ENCODE results near the gene SLC30A1.
"Not testable (repeated sequence)": the region's sequence is repeated elsewhere in the genome, so short reads cannot be mapped to it uniquely, and the experiment has no call there.

SLC30A1 gene, protein sequence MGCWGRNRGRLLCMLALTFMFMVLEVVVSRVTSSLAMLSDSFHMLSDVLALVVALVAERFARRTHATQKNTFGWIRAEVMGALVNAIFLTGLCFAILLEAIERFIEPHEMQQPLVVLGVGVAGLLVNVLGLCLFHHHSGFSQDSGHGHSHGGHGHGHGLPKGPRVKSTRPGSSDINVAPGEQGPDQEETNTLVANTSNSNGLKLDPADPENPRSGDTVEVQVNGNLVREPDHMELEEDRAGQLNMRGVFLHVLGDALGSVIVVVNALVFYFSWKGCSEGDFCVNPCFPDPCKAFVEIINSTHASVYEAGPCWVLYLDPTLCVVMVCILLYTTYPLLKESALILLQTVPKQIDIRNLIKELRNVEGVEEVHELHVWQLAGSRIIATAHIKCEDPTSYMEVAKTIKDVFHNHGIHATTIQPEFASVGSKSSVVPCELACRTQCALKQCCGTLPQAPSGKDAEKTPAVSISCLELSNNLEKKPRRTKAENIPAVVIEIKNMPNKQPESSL

GRCh38 chr1:211578640-211579439 is at the start of gene SLC30A1:
TSS of gene SLC30A1 (minus strand) at chr1:211579161. CDS start at chr1:211578612, 549 bp downstream.
- DNase-seq (ENCODE audit: low read depth in 2 of 2), result peak; percentile 97

GRCh38 chr1:211628417-211628816 is 49.5 kb upstream of the SLC30A1 start:
- no peak for DNase-seq (ENCODE audit: low read depth in 2 of 2)

DNA sequence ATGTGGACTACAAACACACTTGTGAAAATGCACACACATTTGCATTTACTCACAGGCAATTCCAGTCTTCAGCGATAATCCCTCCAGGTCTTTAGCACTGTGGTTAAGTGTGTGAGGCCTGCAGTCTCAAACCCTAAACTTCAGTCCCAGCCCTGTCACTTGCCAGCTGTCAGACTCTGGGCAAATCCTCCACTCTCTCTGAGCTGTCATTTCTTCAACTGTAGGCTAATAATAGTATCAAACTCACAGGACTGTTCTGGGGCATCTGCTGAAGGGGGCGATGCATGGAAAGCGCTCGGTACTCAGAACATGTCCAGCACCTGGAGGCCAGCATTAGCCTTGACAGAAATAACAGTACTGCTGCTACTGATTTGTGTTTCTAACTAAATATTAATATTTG is 48.3 kb upstream of the SLC30A1 start:
- no peak for DNase-seq (ENCODE audit: low read depth in 2 of 2)

DNA sequence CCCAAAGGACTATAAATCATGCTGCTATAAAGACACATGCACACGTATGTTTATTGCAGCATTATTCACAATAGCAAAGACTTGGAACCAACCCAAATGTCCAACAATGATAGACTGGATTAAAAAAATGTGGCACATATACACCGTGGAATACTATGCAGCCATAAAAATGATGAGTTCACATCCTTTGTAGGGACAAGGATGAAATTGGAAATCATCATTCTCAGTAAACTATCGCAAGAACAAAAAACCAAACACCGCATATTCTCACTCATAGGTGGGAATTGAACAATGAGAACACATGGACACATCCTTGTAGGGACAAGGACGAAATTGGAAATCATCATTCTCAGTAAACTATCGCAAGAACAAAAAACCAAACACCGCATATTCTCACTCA is 46.9 kb upstream of the SLC30A1 start:
- DNase-seq (ENCODE audit: low read depth in 2 of 2), result not testable (repeated sequence)

DNA sequence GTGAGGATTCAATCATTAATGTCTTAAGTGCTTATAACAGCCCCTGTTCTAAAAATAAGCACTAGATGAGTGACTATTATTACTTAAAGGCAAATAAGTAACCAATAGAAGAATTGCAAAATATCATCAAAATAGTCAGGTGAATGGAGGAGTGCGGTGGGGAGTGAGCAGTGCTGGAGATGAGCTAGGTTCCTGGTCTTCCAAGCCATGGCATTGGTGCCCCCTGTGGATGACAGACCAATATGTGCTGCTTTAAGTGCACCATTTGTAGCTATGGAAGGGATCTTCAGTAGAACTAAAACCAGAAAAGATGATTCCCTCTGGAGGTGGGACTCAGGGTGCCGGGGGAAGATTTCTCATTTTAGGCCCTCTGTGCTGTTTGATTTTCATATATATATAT is 46.1 kb upstream of the SLC30A1 start:
- DNase-seq (ENCODE audit: low read depth in 2 of 2), result no peak

DNA sequence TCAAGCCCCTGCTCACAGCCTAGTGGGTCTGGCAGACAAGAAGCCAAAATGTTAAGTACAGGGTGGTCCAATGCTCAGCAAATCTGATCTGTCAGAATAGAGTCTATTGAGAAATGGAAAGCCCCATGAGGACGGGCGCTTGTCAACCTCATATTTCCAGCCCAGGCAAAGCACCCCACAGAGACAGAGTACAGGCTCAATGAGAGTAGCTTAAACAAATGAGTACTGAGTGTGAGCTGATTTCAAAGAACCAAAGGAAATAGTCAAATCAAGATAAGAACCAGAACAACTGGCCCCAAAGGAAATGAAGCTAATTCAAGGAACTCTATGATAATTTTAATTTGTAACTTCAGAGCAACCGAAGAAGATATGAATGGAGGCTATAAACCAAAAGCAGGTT is 44.6 kb upstream of the SLC30A1 start:
- DNase-seq (ENCODE audit: low read depth in 2 of 2), result no peak

DNA sequence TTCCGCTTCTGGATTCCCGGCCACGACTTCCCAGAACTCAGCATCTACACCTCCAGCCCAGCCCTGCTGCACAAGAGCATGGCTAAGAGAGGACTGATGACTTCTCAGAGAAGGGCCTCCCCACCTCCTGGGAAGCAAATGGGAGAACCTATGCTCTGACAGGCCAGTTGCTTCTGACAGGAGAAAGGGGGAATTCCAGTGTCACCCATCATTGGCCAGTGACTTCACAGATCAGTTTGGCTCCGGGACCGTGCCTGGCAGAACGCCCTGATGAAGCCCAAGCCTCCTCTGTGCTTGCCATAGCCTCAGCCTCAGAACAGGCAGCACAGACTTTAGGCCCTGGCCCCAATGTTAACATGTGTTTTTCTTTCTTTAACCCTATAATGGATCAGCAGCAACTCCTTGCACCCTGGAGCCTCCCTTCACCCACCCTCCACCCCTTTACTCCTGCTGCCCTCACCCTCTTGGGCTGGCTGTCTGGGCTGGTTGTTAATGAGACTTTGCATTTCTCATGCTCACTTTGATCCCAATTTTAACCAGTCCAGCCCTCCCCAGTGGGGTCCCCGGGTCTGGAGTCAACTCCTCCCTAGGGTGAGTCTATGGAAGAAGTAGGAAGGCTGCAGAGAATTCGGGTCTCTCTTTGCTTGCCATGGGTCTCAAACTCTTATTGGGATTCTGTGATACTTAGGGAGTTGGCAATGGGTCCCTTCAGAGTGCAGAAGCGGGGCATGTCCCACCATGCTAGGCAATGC is 42.7 kb upstream of the SLC30A1 start:
- no peak for DNase-seq (ENCODE audit: low read depth in 2 of 2)

DNA sequence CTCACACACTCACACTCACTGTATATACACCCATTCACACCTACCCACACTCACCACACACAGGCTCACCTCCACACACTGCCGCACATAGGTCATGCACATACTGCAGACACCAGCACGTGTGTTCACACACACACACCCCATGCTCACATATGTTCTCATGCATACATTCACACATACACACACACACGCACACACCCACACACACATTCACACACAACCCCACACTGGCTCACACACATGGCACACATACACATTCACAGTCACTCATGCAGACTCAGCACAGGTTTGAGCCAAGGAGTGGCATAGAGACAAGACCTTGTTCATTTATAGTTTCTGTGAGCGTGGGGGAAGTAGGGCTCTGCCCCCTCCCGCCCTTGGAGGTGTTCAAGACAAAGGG is 41.1 kb upstream of the SLC30A1 start:
- no peak for DNase-seq (ENCODE audit: low read depth in 2 of 2)

- DNase-seq (ENCODE audit: low read depth in 2 of 2), result no peak
These were observed 40.4 kb upstream of the SLC30A1 start for GRCh38 chr1:211619033-211619996.

GRCh38 chr1:211616965-211617297 is 38.0 kb upstream of the SLC30A1 start:
- DNase-seq (ENCODE audit: low read depth in 2 of 2), result no peak

DNA sequence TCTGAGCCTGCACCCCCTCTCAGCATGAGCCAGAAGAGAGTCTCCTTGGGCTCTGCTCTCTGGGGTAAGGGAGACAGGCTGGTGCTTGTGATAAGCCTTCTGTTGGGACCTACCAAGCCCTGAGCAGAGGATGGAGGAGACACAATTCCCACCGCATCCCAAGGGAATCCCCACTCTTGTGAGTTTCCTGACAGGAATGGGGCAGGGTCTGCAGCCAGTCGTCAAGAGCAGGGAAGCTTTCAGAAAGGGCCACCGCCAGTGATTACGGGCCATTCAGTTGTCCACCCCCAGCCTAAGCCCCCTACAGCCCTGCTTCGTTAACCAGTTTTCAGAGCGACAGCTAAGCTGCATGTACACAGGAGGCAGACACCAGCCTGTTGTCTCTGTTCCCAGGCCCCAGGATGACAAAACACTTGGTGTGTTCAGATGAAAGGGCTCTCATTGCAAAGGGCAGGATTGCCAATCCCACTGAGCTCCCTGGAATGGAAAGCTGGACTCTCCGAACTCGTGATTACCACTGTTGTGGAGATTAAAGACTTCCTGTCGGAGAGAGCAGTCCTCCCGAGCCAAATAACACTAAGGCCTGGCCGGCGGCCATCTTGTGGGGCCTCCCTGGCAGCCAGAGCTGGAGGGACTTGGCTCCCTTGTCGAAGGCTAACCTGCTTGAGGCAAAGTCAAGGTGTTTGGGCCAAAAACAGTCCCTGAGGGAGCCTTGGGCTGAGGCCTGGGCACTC is 37.4 kb upstream of the SLC30A1 start:
- no peak for DNase-seq (ENCODE audit: low read depth in 2 of 2)

- no peak for DNase-seq (ENCODE audit: low read depth in 2 of 2)
These were observed 35.7 kb upstream of the SLC30A1 start for GRCh38 chr1:211614615-211615014.

DNA sequence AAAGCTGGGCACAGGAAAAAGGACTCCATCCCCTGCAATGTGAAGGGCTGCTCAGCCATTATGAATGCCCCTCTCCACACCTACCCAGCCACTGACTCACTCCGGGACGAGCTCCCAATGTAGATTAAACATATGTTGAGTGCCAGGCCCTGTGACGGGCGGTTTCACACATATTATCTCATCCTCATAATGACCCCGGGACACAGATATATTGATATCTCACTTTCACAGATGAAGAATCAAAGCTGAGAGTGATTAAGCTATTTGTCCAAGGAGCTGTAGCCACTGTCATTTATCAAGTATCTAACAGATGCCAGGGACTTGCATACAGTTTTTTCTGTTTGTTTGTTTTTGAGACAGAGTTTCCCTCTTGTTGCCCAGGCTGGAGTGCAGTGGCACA is 35.0 kb upstream of the SLC30A1 start:
- no peak for DNase-seq (ENCODE audit: low read depth in 2 of 2)

- DNase-seq (ENCODE audit: low read depth in 2 of 2), result peak; percentile 80 to 82
These were observed 34.4 kb upstream of the SLC30A1 start for GRCh38 chr1:211613108-211613947.

- no peak for DNase-seq (ENCODE audit: low read depth in 2 of 2)
These were observed 33.8 kb upstream of the SLC30A1 start for GRCh38 chr1:211612786-211613107.

DNA sequence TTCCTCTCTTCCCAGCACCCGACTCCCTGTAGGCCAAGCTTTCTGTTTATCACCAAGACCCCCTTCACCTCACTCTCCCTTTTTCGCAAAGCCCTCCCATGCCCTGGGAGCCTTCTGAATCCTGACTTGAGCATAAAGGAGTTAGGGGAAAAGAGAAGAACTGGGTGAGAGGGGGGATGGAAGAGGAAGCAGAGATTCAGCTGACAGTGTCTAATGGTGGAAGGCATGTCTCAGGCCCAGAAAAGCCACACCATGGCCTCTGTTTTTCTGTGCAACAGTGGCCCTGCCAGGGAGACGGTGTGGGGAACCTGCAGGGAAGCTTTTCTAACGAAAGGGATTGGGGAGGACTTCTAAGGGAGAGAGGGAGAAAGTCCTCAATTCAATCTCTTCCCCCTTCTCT is 32.9 kb upstream of the SLC30A1 start:
- no peak for DNase-seq (ENCODE audit: low read depth in 2 of 2)

- no peak for DNase-seq (ENCODE audit: low read depth in 2 of 2)
These were observed 32.0 kb upstream of the SLC30A1 start for GRCh38 chr1:211610779-211611556.

DNA sequence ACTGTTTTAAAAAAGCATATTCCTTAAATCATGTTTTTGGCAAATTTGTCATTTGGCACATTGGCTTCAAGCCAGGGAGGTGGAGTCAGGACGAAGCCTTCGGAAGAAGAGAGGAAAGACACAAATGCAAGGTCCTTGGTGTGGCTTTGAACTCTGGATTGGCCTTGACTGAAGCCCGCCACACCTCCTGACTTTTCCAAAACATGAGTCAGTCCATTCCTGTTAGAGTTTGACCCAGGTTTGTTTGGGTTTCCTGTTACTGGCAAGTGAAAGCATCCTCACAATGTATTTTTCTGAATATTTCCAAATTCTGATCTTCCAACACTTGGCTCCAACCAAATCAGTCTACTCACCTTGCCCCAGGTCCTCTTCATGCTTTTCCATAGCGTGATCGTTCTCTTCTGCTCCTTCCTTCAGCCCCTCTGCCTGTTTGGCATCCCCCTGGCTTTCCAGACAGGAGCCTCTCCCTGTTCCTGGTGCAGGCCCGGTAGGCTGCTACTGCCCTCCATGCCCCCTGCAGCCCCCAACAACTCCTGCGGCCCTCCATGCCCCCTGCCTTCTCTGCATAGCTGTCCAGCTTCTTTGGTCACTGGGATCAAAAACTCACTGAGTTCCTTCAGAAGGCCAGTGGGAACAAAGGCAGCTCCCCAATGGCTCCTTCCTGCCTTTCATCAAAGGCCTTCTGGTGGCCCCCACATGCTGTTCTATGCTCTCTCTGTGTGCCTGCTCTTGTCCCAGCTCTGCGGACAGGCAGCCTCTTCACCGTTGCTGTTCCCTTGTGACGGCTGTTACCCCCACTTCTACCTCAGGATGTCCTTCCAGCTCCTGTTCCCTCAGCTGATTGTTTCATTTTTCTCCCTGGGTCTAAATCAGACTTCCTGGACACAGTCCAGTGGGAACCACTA is 30.4 kb upstream of the SLC30A1 start:
- DNase-seq (ENCODE audit: low read depth in 2 of 2), result no peak
